Osteocyte (in vitro differentiated cells): Measurements from ENCODE around the gene PAX5. TPM values are rescaled to one million over a fixed set of nuclear protein-coding genes. Genes with fewer than 3 reads are reported as not detected.

Experiments used
- DNase-seq: peaks from one replicate; pipeline ENCODE4 v3.0.0; 2021; ENCODE audit warnings: mixed read lengths; ENCODE audit not compliant: unreplicated experiment; ENCODE audit errors: extremely low spot score
- H3K27ac Mint-ChIP-seq: one replicate; pipeline ENCODE4 v1.8.0; 2021; ENCODE audit warnings: mild to moderate bottlenecking, mixed read lengths; ENCODE audit not compliant: unreplicated experiment
- H3K27me3 Mint-ChIP-seq: one replicate; pipeline ENCODE4 v1.8.0; 2021; ENCODE audit warnings: mixed read lengths; ENCODE audit not compliant: unreplicated experiment
- H3K36me3 Mint-ChIP-seq: one replicate; pipeline ENCODE4 v1.8.0; 2021; ENCODE audit warnings: mixed read lengths; ENCODE audit not compliant: unreplicated experiment
- H3K4me1 Mint-ChIP-seq: one replicate; pipeline ENCODE4 v1.8.0; 2021; ENCODE audit warnings: mixed read lengths; ENCODE audit not compliant: unreplicated experiment
- H3K4me3 Mint-ChIP-seq: one replicate; pipeline ENCODE4 v1.8.0; 2021; ENCODE audit warnings: mild to moderate bottlenecking, moderate library complexity, mixed read lengths; ENCODE audit not compliant: unreplicated experiment
- H3K9me3 Mint-ChIP-seq: one replicate; pipeline ENCODE4 v1.8.0; 2021; ENCODE audit warnings: mixed read lengths; ENCODE audit not compliant: unreplicated experiment
- CTCF ChIP-seq: fragments of 200-600 bp; sonication (generic); IDR thresholded peaks from 2 replicates; pipeline ENCODE4 v1.5.0; 2021; ENCODE audit warnings: antibody characterized with exemption, mild to moderate bottlenecking, moderate library complexity
- total RNA-seq: library from RNA; stranded (reverse); gene quantifications from 2 replicates; pipeline ENCODE4 v1.2.1, GENCODE V29; 2021

The PAX5 gene
- total RNA-seq, 1 donor from 2014 or later, result not detected

DNA sequence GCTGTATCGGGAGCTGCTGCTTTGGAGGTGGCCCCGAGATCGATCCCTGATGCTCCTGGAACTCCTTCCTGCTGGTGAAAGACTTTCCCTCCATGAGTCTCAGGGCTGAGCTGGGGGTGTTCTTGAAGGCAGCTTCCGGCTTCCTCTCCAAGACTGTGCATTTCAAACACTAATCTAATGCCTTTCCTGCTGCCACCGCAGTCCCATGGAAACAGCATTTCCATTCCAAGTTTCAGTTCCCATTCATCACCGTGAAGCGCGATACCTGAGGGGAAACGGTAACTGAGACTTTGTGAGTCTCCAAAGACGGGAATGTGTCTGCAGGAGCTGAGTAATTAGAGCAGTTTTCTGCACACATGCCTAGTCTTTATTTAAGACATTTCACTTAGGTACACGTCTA, 230.1 kb downstream of the PAX5 start:
- peaks cover 2% of the 10 kb centered on the region for H3K4me1 Mint-ChIP-seq
- H3K9me3 Mint-ChIP-seq, result no peaks in the 10 kb centered on the region
- no peak for DNase-seq
- no peak for TF ChIP-seq CTCF
- H3K27me3 Mint-ChIP-seq, result peaks cover 54% of the 10 kb centered on the region
- H3K4me3 Mint-ChIP-seq, result no peak overlapping the region
- H3K36me3 Mint-ChIP-seq, result no peaks in the 10 kb centered on the region
- no peak overlapping the region for H3K27ac Mint-ChIP-seq

DNA sequence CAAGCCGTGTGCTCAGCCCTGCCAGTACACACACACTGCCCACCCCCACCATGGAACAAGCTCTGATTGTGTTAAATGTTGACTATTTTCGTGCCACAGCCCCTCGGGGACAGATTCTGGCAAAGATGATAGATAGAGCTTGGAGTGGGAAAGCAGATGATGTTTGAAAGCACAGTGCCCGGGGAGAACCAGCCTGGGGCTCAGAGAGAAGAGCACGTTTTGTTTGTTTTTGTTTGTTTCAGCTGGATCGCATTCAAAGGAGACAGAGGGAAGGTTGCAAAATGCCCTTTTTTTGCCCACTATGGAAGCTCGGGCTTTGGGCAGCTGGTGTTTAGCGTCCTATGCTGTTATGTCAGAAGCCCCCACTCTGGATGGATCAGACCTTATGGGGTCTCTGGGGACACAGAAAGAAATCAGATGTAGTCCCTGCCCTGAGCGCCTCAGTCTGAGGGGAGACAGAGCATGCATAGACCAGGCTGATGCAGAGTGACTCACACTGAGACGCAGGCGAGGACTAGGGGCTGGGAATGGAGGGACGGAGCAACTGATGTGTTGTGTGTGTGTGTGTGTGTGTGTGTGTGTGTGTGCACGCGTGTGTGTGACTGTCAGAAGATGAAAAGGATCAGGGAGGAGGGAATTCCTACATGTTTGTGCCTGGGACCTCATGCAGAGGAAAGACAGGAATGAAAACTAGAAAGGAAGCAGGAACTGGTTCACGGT, 231.7 kb downstream of the PAX5 start:
- Mint-ChIP-seq H3K36me3 (no peaks in the 10 kb centered on the region), H3K4me3 (no peak overlapping the region), H3K27me3 (peaks cover 54% of the 10 kb centered on the region), H3K9me3 (no peaks in the 10 kb centered on the region), H3K4me1 (peaks cover 2% of the 10 kb centered on the region), H3K27ac (no peak overlapping the region)
- TF ChIP-seq CTCF, result no peak
- DNase-seq, result no peak

DNA sequence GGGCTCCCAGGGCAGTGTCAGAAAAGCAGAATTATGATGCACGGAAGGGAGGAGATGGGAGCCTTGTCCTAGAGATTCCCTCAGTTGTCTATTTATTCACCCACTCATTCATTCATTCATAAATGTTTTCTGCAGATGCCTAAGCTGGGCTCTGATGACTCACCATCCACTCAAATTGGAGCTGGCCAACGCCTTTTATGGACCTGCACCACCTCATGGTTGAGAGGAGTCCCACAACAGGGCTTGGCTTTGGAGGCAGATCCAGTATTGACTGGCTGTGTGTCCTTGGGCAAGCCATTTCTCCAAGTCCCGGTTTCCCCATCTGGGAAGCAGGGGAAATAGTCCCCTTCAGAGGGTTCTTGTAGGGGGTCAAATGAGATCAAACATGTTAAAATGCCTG, 233.6 kb downstream of the PAX5 start:
- TF ChIP-seq CTCF, result no peak
- Mint-ChIP-seq H3K9me3 (no peaks in the 10 kb centered on the region), H3K4me1 (peaks cover 2% of the 10 kb centered on the region), H3K4me3 (no peak overlapping the region), H3K27me3 (peaks cover 41% of the 10 kb centered on the region), H3K36me3 (no peaks in the 10 kb centered on the region), H3K27ac (no peak overlapping the region)
- DNase-seq, result no peak

DNA sequence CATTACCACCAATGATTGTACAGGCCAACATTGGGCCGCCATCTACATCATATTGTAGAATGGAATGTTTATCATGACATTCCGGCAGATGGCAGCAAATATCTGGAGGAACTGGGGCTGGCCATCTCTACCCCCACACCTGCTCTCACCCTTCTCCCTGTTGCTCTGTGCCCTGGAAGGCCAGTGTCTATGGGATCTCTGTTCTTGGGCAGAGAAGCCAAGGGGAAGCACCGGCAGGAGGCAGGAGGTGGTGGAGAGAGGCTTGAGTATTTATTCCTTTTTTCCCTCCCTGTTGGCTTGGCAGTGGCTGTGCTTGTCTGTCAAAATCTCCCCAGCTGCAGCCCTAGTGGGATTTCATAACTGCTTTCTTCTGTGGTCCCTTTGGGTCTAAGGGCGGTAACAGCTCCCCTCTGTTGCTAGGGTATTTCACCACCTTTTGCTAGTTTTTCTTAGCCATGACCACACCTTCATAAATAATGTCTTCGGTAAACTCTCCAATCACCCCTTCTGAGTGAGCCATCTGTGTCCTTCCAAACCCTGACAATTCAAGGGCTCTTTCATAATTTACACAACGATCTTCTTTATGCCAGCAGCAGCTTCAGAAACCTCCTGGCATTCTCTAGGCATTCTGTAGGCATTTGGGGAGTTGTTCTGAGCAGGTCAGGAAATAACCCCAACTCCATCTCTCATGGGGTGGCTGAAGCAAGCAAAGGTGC, 235.6 kb downstream of the PAX5 start:
- DNase-seq, result no peak
- Mint-ChIP-seq H3K4me3 (no peak overlapping the region), H3K4me1 (peaks cover 2% of the 10 kb centered on the region), H3K27me3 (peaks cover 28% of the 10 kb centered on the region), H3K27ac (no peak overlapping the region), H3K9me3 (no peaks in the 10 kb centered on the region), H3K36me3 (no peaks in the 10 kb centered on the region)
- no peak for TF ChIP-seq CTCF

DNA sequence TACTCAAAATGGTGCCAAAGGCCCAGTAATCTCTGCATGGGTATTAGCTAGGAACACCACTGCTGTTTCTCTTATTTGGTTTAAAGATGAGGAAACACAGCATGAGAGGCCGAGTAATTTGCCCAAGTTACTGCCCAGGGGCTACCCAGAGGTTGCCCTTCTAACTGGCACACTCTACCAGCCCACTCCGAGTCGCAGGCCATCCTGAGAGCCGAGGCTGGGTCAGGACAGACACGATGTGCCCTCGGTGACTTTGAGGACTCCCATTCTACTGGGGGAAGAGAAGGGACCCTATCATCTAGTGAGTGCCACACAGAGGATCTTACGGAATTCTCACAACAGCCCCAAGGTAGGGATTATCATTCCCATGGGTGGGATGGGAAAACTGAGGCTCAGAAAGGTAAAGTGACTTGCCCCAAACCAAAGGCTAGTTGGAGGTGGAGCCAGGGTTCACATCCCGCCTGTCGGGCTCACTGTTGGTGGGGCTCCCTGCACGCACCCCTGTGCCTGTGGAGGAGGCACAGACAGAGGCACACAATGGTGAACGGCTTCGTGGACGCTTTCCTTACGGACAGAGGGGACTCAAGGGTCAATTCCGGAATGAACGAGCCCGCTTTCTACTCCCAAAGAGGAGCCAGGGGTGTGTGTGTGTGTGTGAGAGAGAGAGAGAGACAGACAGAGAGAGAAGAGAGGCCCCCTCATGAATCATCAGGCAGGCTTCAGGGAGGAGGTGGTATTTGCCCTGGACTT, 236.4 kb downstream of the PAX5 start:
- Mint-ChIP-seq H3K9me3 (peaks cover 6% of the 10 kb centered on the region), H3K27ac (no peak overlapping the region), H3K4me1 (peaks cover 2% of the 10 kb centered on the region), H3K36me3 (no peaks in the 10 kb centered on the region), H3K27me3 (peaks cover 21% of the 10 kb centered on the region), H3K4me3 (no peak overlapping the region)
- TF ChIP-seq CTCF, result no peak
- no peak for DNase-seq
